Transverse colon (tissue), 4 donors: Measurements from ENCODE around the gene SIRPB1. TPM values are rescaled to one million over a fixed set of nuclear protein-coding genes. Genes with fewer than 3 reads are reported as not detected.

Experiments
- DNase-seq: peaks from one replicate; pipeline ENCODE4 v3.0.0-alpha.2; 2019
- H3K27ac ChIP-seq, 4 donors: fragments of 200-600 bp; sonication (generic); 2 replicates each; pipeline ENCODE4 v1.5.1; 2016 to 2018; ENCODE audit warnings: inconsistent platforms in 4 of 4
- H3K27me3 ChIP-seq: fragments of 200-600 bp; sonication (generic); 2 replicates; pipeline ENCODE4 v1.5.1; 2017; ENCODE audit warnings: inconsistent platforms
- H3K36me3 ChIP-seq, 4 donors: fragments of 200-600 bp; sonication (generic); 2 replicates each; pipeline ENCODE4 v1.5.1; 2017 to 2019; ENCODE audit warnings: inconsistent platforms in 4 of 4
- H3K4me1 ChIP-seq, 4 donors: fragments of 200-600 bp; sonication (generic); 2 replicates each; pipeline ENCODE4 v1.5.1; 2017 to 2020; ENCODE audit warnings: inconsistent platforms in 4 of 4
- H3K4me3 ChIP-seq, 4 donors: fragments of 200-600 bp; sonication (generic); 1 replicate in 1 of 4; 2 replicates in 3 of 4; pipeline versions ENCODE4 v1.5.1 to v1.6.1; 2017 to 2019; ENCODE audit warnings: inconsistent platforms in 4 of 4
- H3K9me3 ChIP-seq, 2 donors: fragments of 200-600 bp; sonication (generic); 2 replicates each; pipeline ENCODE4 v1.5.1; 2017 to 2019; ENCODE audit warnings: inconsistent platforms in 2 of 2
- CTCF ChIP-seq, 5 experiments: fragments of 200-600 bp in 3 of 5; fragments of 450-650 bp in 2 of 5; sonication (generic) in 3 of 5; IDR thresholded peaks; 1 replicate in 2 of 5; 2 replicates in 3 of 5; pipeline ENCODE4 v1.5.1; 2016 to 2017; ENCODE audit warnings: antibody characterized with exemption in 5 of 5, inconsistent platforms in 3 of 5, mild to moderate bottlenecking in 2 of 5, moderate library complexity in 1 of 5
- EP300 ChIP-seq: sonication (generic); formaldehyde crosslinking; IDR thresholded peaks from one replicate; pipeline ENCODE4 v1.6.1; 2017; ENCODE audit warnings: antibody characterized with exemption, low read depth
- POLR2A ChIP-seq: fragments of 450-650 bp; IDR thresholded peaks from one replicate; pipeline ENCODE4 v1.6.1; 2016; ENCODE audit warnings: antibody characterized with exemption, mild to moderate bottlenecking, moderate library complexity
- POLR2AphosphoS5 ChIP-seq, 3 donors: sonication (generic); formaldehyde crosslinking; IDR thresholded peaks; one replicate each; pipeline ENCODE4 v1.6.1; 2016; ENCODE audit warnings: antibody characterized with exemption in 3 of 3
- WGBS, 2 donors: methylation state at CpG; one replicate each; pipeline ENCODE4 v1.1.5; 2018; ENCODE audit warnings: low coverage in 1 of 2; 5-methylcytosine and 5-hydroxymethylcytosine counted together
- in situ Hi-C, 4 donors: fragments of 200-750 bp; cut with MboI; loops; one replicate each; pipeline versions ENCODE4 v1.15.0 to v1.15.1; 2017; ENCODE audit warnings: low sequenced_read_pairs in 3 of 4, low pct_ligation_motif_present in 1 of 4, low pct_unique_long_range_greater_than_20kb in 1 of 4
- intact Hi-C: fragments of 100-400 bp; cut with DNase I; formaldehyde crosslinking; loops from one replicate; pipeline ENCODE4 v1.15.1; 2023; ENCODE audit warnings: low total_unique reads
- total RNA-seq, 4 donors: library from RNA; depleted of rRNA; stranded (reverse); fragments of >200 nt; gene quantifications; one replicate each; pipeline ENCODE4 v1.1.0, GENCODE V29; 2016

Gene SIRPB1
- total RNA-seq, 4 donors from 2014 or later = 0.14 to 1.3 TPM; not detected in 2

GRCh38 chr20:1622450-1622849 lies 2.6 kb upstream of the SIRPB1 start:
- no peak for TF ChIP-seq EP300
- no peak for TF ChIP-seq POLR2A
- no peak for TF ChIP-seq CTCF (IDR thresholded peaks at IDR 0.05)
- TF ChIP-seq POLR2AphosphoS5 (IDR thresholded peaks at IDR 0.05) = no peak
- no peaks in the 10 kb centered on the region for H3K27me3 ChIP-seq
- in situ Hi-C loops (no loop called here), intact Hi-C loops (no loop called here)
- H3K36me3 ChIP-seq = no peaks in the 10 kb centered on the region
- H3K4me1 ChIP-seq = peaks cover 0 to 8% (median 0%) of the 10 kb centered on the region in 4 donors
- H3K4me3 ChIP-seq = no peak overlapping the region
- no peak overlapping the region for H3K27ac ChIP-seq
- no peak for DNase-seq
- peaks cover 0 to 4% of the 10 kb centered on the region in 2 donors for H3K9me3 ChIP-seq
- WGBS, 2 donors = 0 to 6% methylated on average over 1 of the region's 1 CpG

DNA sequence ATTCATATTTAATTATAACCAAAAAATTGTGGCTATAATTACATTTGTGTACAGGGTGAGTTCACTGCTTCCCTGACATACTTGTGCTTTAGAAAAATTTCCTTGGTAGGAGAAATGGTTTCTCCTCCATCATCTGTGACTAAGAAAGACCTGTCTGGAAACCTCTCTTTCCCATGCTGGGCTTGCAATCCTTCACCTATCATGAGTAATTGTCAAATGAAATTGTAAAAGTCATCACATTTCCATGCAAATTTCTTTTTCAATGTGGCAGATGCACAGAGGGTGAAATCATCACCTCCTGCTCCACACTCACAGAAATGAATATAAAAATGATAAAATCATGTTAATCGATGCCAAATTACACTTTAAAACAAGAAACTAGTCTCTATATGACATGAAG lies 1.5 kb upstream of the SIRPB1 start:
- DNase-seq = no peak
- WGBS, 2 donors = 90% methylated on average over 1 of the region's 1 CpG; no CpG with 5 or more reads in 1 of the 2 donors
- no peaks in the 10 kb centered on the region for H3K27me3 ChIP-seq
- H3K4me3 ChIP-seq = no peak overlapping the region
- in situ Hi-C loops (no loop called here), intact Hi-C loops (no loop called here)
- no peak overlapping the region for H3K27ac ChIP-seq
- peaks cover 0 to 8% (median 0%) of the 10 kb centered on the region in 4 donors for H3K4me1 ChIP-seq
- TF ChIP-seq POLR2A (no peak), POLR2AphosphoS5 (IDR thresholded peaks at IDR 0.05) (no peak), EP300 (no peak), CTCF (IDR thresholded peaks at IDR 0.05) (no peak)
- peaks cover 0 to 4% of the 10 kb centered on the region in 2 donors for H3K9me3 ChIP-seq
- no peaks in the 10 kb centered on the region for H3K36me3 ChIP-seq

DNA sequence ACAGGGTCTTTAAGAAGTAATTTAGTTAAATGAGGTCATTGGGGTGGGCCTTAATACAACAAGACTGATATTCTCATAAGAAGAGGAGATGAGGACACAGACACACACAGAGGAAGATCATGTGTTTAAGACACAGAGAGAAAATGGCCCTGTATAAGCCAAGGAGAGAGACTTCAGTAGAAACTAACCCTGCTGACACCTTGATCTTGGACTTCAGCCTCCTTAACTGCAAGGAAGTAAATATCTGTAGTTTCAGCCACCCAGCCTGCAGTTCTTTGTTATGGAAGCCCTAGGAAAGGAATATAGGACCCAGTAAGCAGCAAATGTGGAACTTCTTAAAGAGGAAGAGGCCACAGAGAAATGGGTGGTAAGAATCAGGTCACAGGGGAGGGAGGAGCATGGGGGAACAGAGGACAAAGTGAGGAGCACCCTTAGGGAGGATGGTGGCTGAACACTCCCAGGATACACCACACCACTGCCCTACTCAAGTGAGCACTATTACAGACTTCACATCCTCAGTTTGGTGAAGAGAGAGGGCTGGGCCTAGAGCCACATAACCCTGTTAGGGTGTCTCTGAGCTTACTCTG lies 762 bp downstream of the SIRPB1 start:
- no peak overlapping the region for H3K4me3 ChIP-seq
- peaks cover 0 to 4% of the 10 kb centered on the region in 2 donors for H3K9me3 ChIP-seq
- no peaks in the 10 kb centered on the region for H3K36me3 ChIP-seq
- no peak overlapping the region for H3K27ac ChIP-seq
- intact Hi-C loops = no loop called here
- in situ Hi-C loops = loop anchor here in 1 of 4 donors (5.0 kb wide), 1 partner anchor 42 kb away; no protein-coding TSS in a partner anchor
- DNase-seq = no peak
- no peaks in the 10 kb centered on the region for H3K27me3 ChIP-seq
- peaks cover 0 to 8% (median 0%) of the 10 kb centered on the region in 4 donors for H3K4me1 ChIP-seq
- TF ChIP-seq POLR2A = no peak
- no peak for TF ChIP-seq EP300
- no peak for TF ChIP-seq POLR2AphosphoS5 (IDR thresholded peaks at IDR 0.05)
- no peak for TF ChIP-seq CTCF (IDR thresholded peaks at IDR 0.05)

GRCh38 chr20:1618479-1618878 lies 1.3 kb downstream of the SIRPB1 start:
- Histone ChIP-seq H3K4me1 (peaks cover 0 to 8% (median 0%) of the 10 kb centered on the region in 4 donors), H3K4me3 (no peak overlapping the region), H3K36me3 (no peaks in the 10 kb centered on the region), H3K27me3 (no peaks in the 10 kb centered on the region), H3K27ac (no peak overlapping the region), H3K9me3 (peaks cover 0 to 4% of the 10 kb centered on the region in 2 donors)
- TF ChIP-seq POLR2AphosphoS5 (IDR thresholded peaks at IDR 0.05) (no peak), CTCF (IDR thresholded peaks at IDR 0.05) (no peak), EP300 (no peak), POLR2A (no peak)
- in situ Hi-C loops (loop anchor here in 1 of 4 donors (5.0 kb wide), 1 partner anchor 41 kb away; no protein-coding TSS in a partner anchor), intact Hi-C loops (no loop called here)
- no peak for DNase-seq
